Neural progenitor cell (in vitro differentiated cells): ENCODE measurements around the gene RLBP1. TPM values are rescaled to one million over a fixed set of nuclear protein-coding genes. Genes with fewer than 3 reads are reported as not detected.

Experiments used
- DNase-seq: peaks from one replicate; pipeline ENCODE4 v3.0.0-alpha.2; 2016; ENCODE audit warnings: low spot score
- H2AFZ ChIP-seq: fragments of 200-600 bp; sonication (generic); replicated peaks from 2 replicates; pipeline ENCODE4 v1.6.1; 2016; ENCODE audit warnings: antibody characterized with exemption
- H3F3A ChIP-seq: fragments of 200-600 bp; sonication (generic); 2 replicates; pipeline ENCODE4 v1.6.1; 2016; ENCODE audit warnings: antibody characterized with exemption, low read depth
- H3K27ac ChIP-seq: fragments of 200-600 bp; sonication (generic); 2 replicates; pipeline ENCODE4 v1.5.1; 2016; ENCODE audit warnings: mild to moderate bottlenecking
- H3K27me3 ChIP-seq: fragments of 200-600 bp; sonication (generic); 2 replicates; pipeline ENCODE4 v1.6.1; 2016; ENCODE audit warnings: mild to moderate bottlenecking, moderate library complexity
- H3K36me3 ChIP-seq: fragments of 200-600 bp; sonication (generic); 2 replicates; pipeline ENCODE4 v1.5.1; 2016
- H3K4me1 ChIP-seq: fragments of 200-600 bp; sonication (generic); 2 replicates; pipeline ENCODE4 v1.6.1; 2016; ENCODE audit warnings: mixed run types
- H3K4me2 ChIP-seq: fragments of 200-600 bp; sonication (generic); 2 replicates; pipeline ENCODE4 v1.6.1; 2016
- H3K4me3 ChIP-seq: fragments of 200-600 bp; sonication (generic); 2 replicates; pipeline ENCODE4 v1.5.1; 2016
- H3K79me2 ChIP-seq: fragments of 200-600 bp; sonication (generic); 2 replicates; pipeline ENCODE4 v1.6.1; 2016; ENCODE audit warnings: low read depth
- H3K9ac ChIP-seq: fragments of 200-600 bp; sonication (generic); 2 replicates; pipeline ENCODE4 v1.6.1; 2016
- H3K9me3 ChIP-seq: fragments of 200-600 bp; sonication (generic); 2 replicates; pipeline ENCODE4 v1.5.1; 2016; ENCODE audit warnings: low read depth
- H4K20me1 ChIP-seq: fragments of 200-600 bp; sonication (generic); 2 replicates; pipeline ENCODE4 v1.6.1; 2016; ENCODE audit warnings: low read depth
- H3K27ac Mint-ChIP-seq: 3 replicates; pipeline ENCODE4 v1.8.0; 2021; ENCODE audit warnings: mixed read lengths
- H3K27me3 Mint-ChIP-seq: 2 replicates; pipeline ENCODE4 v1.8.0; 2022; ENCODE audit warnings: low read depth, mild to moderate bottlenecking, inconsistent platforms, moderate library complexity, mixed read lengths; ENCODE audit not compliant: insufficient read depth
- H3K36me3 Mint-ChIP-seq: 3 replicates; pipeline ENCODE4 v1.8.0; 2021; ENCODE audit warnings: mixed read lengths
- H3K4me1 Mint-ChIP-seq: 3 replicates; pipeline ENCODE4 v1.8.0; 2021; ENCODE audit warnings: mixed read lengths
- H3K4me3 Mint-ChIP-seq: 3 replicates; pipeline ENCODE4 v1.8.0; 2021; ENCODE audit warnings: mild to moderate bottlenecking, moderate library complexity, mixed read lengths
- H3K9me3 Mint-ChIP-seq: 3 replicates; pipeline ENCODE4 v1.8.0; 2020; ENCODE audit warnings: mixed read lengths
- EZH2 ChIP-seq: fragments of 200-600 bp; sonication (generic); IDR thresholded peaks from 2 replicates; pipeline ENCODE4 v1.6.1; 2017; ENCODE audit warnings: antibody characterized with exemption, mild to moderate bottlenecking, moderate library complexity
- EZH2phosphoT487 ChIP-seq: fragments of 200-600 bp; sonication (generic); IDR thresholded peaks from 2 replicates; pipeline ENCODE4 v1.6.1; 2017; ENCODE audit warnings: antibody characterized with exemption
- total RNA-seq: library from RNA; depleted of rRNA; stranded (reverse); fragments of >200 nt; gene quantifications from 2 replicates; pipeline ENCODE4 v1.2.3, GENCODE V29; 2015; ENCODE audit warnings: low replicate concordance
- TF ChIP-seq, protein P1 (sequence below): fragments of 200-600 bp; sonication (generic); IDR thresholded peaks from 2 replicates; pipeline ENCODE4 v1.5.1; 2017; ENCODE audit warnings: antibody characterized with exemption, mild to moderate bottlenecking

Gene RLBP1
- total RNA-seq, 1 donor from 2014 or later: 2.6 TPM

DNA sequence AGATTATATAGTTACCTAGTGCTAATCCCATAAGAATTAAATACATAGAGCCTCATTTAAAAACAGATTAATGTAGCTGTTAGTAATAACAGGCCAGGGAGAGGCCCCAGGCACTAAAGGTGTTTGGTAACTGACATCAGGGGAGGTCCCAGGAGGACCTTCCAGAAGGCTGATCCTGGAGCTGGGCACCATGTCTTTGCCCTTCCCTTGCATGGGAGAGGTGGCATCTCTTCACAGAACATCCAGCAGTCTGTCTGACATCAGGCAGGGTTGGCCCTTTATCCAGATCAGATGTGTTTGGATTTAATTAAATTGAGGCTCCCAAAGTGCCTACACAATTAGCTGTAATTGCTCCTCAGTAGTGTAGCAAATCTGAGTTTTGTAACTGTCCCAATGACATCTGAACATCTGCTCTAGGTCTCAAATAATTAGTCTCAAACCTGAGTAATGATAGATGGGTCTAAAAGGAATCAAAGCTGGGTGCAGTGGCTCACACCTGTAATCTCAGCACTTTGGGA lies 53.0 kb downstream of the RLBP1 start:
- Histone ChIP-seq H4K20me1 (no peaks in the 10 kb centered on the region), H3K4me1 (peaks cover 15% of the 10 kb centered on the region), H3K4me2 (no peak overlapping the region), H3K9ac (no peak overlapping the region), H3K27me3 (no peaks in the 10 kb centered on the region), H3K9me3 (no peaks in the 10 kb centered on the region), H3K79me2 (no peaks in the 10 kb centered on the region), H3K36me3 (no peaks in the 10 kb centered on the region), H3K27ac (no peak overlapping the region), H2AFZ (no peak overlapping the region), H3F3A (peaks cover 8% of the 10 kb centered on the region), H3K4me3 (no peak overlapping the region)
- no peak for TF ChIP-seq EZH2
- TF ChIP-seq EZH2phosphoT487: no peak
- TF ChIP-seq, protein P1, sequence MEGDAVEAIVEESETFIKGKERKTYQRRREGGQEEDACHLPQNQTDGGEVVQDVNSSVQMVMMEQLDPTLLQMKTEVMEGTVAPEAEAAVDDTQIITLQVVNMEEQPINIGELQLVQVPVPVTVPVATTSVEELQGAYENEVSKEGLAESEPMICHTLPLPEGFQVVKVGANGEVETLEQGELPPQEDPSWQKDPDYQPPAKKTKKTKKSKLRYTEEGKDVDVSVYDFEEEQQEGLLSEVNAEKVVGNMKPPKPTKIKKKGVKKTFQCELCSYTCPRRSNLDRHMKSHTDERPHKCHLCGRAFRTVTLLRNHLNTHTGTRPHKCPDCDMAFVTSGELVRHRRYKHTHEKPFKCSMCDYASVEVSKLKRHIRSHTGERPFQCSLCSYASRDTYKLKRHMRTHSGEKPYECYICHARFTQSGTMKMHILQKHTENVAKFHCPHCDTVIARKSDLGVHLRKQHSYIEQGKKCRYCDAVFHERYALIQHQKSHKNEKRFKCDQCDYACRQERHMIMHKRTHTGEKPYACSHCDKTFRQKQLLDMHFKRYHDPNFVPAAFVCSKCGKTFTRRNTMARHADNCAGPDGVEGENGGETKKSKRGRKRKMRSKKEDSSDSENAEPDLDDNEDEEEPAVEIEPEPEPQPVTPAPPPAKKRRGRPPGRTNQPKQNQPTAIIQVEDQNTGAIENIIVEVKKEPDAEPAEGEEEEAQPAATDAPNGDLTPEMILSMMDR: no peak
- Mint-ChIP-seq H3K27me3 (no peaks in the 10 kb centered on the region), H3K36me3 (no peaks in the 10 kb centered on the region), H3K27ac (no peak overlapping the region), H3K4me1 (peaks cover 25% of the 10 kb centered on the region), H3K9me3 (no peaks in the 10 kb centered on the region), H3K4me3 (no peak overlapping the region)
- DNase-seq: no peak

DNA sequence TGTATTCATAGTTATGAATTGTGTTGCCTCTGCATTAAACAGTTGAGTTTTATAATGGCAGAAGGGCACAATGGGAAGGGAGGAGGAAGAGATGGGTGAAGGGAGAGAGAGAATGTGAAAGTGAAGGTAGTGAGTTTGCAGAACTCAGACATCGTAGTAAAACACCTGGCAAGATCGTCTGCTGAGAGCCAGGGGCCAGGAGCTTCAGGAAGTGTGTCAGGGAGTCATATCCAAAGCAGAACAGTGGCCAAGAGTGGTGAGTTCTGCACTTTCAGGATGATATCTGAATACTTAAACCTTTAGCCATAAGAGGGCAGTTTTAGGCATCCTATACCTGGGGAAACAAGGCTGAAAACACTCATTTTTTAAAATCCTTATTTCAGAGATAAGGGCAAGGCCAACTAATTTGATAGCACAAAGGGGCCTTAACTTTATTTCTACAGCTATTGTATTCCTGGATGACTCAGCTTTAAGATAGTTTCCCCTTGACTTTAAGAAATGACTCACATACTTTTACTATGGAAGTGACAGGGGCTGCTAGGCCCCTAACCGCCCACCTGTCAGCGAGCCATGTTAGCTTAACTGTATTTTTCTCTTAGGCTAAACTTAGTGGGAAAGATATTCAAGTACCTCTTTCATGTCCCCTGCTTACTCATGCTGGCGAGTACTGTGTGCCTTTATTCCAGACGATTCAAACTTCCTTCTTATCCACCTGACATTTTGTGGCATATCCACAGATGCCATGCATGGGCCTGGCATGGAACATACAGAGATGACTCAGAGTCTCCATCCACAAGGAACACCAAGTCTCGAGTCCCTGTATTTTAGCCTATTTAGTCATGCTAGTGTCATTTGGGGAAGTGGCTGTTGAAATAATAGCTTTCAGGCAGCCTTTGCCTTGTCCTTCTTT lies 53.9 kb downstream of the RLBP1 start:
- H3K9me3 Mint-ChIP-seq: no peaks in the 10 kb centered on the region
- no peak overlapping the region for H3K4me3 ChIP-seq
- H3K4me1 Mint-ChIP-seq: peaks cover 29% of the 10 kb centered on the region
- no peak overlapping the region for H3K4me2 ChIP-seq
- peaks cover 8% of the 10 kb centered on the region for H3F3A ChIP-seq
- no peaks in the 10 kb centered on the region for H3K36me3 Mint-ChIP-seq
- H4K20me1 ChIP-seq: no peaks in the 10 kb centered on the region
- TF ChIP-seq EZH2 (no peak), EZH2phosphoT487 (no peak)
- TF ChIP-seq, protein P1: no peak
- no peak overlapping the region for H3K4me3 Mint-ChIP-seq
- H3K27me3 ChIP-seq: no peaks in the 10 kb centered on the region
- no peaks in the 10 kb centered on the region for H3K9me3 ChIP-seq
- H3K36me3 ChIP-seq: no peaks in the 10 kb centered on the region
- H2AFZ ChIP-seq: no peak overlapping the region
- H3K27ac Mint-ChIP-seq: no peak overlapping the region
- H3K4me1 ChIP-seq: peaks cover 22% of the 10 kb centered on the region
- H3K9ac ChIP-seq: no peak overlapping the region
- DNase-seq: no peak
- no peak overlapping the region for H3K27ac ChIP-seq
- no peaks in the 10 kb centered on the region for H3K79me2 ChIP-seq
- no peaks in the 10 kb centered on the region for H3K27me3 Mint-ChIP-seq

DNA sequence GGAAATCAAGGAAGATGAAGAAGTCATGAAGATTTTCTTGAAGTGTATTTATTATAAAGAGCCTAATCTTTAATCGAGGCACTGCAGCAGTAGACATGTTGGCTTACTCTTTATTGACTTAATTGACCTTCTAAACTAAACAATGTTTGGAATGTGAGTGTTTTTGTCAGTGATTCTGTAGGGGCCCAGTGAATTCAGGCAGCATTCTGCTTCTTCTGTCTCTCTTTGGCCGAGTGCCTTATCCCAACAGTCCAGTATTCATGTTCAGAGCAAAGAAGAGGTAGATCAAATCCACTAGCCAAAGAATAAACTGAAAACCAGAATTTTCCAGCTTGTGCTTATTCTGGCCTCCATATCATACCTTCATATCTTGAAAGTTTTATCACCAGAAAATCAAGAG lies 55.7 kb downstream of the RLBP1 start:
- H3K27ac Mint-ChIP-seq: peak overlapping the region; percentile 48
- DNase-seq: peak; percentile 22

More for the DNA sequence above, 55.7 kb downstream of the RLBP1 start:
- Mint-ChIP-seq H3K4me1 (peaks cover 29% of the 10 kb centered on the region), H3K4me3 (no peak overlapping the region), H3K36me3 (no peaks in the 10 kb centered on the region), H3K9me3 (no peaks in the 10 kb centered on the region), H3K27me3 (no peaks in the 10 kb centered on the region)
- Histone ChIP-seq H3K27me3 (no peaks in the 10 kb centered on the region), H2AFZ (no peak overlapping the region), H3F3A (peaks cover 4% of the 10 kb centered on the region), H4K20me1 (no peaks in the 10 kb centered on the region), H3K4me2 (peak overlapping the region; percentile 17), H3K4me1 (peaks cover 22% of the 10 kb centered on the region), H3K27ac (no peak overlapping the region), H3K9ac (no peak overlapping the region), H3K79me2 (no peaks in the 10 kb centered on the region), H3K9me3 (no peaks in the 10 kb centered on the region), H3K36me3 (no peaks in the 10 kb centered on the region), H3K4me3 (no peak overlapping the region)
- TF ChIP-seq EZH2phosphoT487 (no peak), EZH2 (no peak)
- TF ChIP-seq, protein P1: no peak
